IMR-90 (cell line): Measurements from ENCODE around the gene GRAMD1B. TPM values are rescaled to one million over a fixed set of nuclear protein-coding genes. Genes with fewer than 3 reads are reported as not detected.

ENCODE experiments used
- ATAC-seq: fragments of 200-7000 bp; cut with Tn5 transposase; 2 replicates; pipeline ENCODE4 v1.9.1; 2020; ENCODE audit warnings: low read depth, mild to moderate bottlenecking, moderate library complexity
- BruUV-seq: library from RNA; stranded (reverse); fragments of 400-500 nt; replicated peaks from 2 replicates; lab custom pipeline; 2021; lab: Mats Ljungman, UMichigan
- CTCF ChIA-PET: fragments of 300-600 bp; formaldehyde crosslinking; extraction: SDS; loops from one replicate; lab custom pipeline; 2021; ENCODE audit warnings: antibody characterized with exemption; lab: Yijun Ruan, JAX
- POLR2A ChIA-PET: fragments of 300-600 bp; sonication (Branson Sonifier 250); formaldehyde crosslinking; loops from one replicate; lab custom pipeline; 2022; ENCODE audit warnings: antibody characterized with exemption; ENCODE audit not compliant: unreplicated experiment; lab: Charles Lee
- DNase-seq: peaks from one replicate; pipeline ENCODE4 v3.0.0; 2013
- H2AFZ ChIP-seq: replicated peaks from 2 replicates; pipeline ENCODE3; 2013; ENCODE audit warnings: low read length, mild to moderate bottlenecking; ENCODE audit not compliant: poor library complexity
- H2AK5ac ChIP-seq: 2 replicates; pipeline ENCODE4 v1.6.1; 2013; ENCODE audit warnings: low read depth, low read length, inconsistent platforms
- H2AK9ac ChIP-seq: replicated peaks from 2 replicates; pipeline ENCODE3; 2013; ENCODE audit warnings: mild to moderate bottlenecking, low read depth, low read length, moderate library complexity; ENCODE audit not compliant: poor library complexity
- H2BK120ac ChIP-seq: 2 replicates; pipeline ENCODE4 v1.6.1; 2013; ENCODE audit warnings: low read depth, low read length, inconsistent platforms
- H2BK15ac ChIP-seq: 3 replicates; pipeline ENCODE4 v1.6.1; 2013; ENCODE audit warnings: low read depth, low read length, inconsistent platforms
- H2BK20ac ChIP-seq: 2 replicates; pipeline ENCODE4 v1.6.1; 2013; ENCODE audit warnings: low read depth, mild to moderate bottlenecking, inconsistent platforms, low read length, moderate library complexity
- H2BK5ac ChIP-seq: 2 replicates; pipeline ENCODE4 v1.6.1; 2013; ENCODE audit warnings: mild to moderate bottlenecking, low read depth, low read length, inconsistent platforms; ENCODE audit not compliant: poor library complexity, severe bottlenecking
- H3K14ac ChIP-seq: replicated peaks from 2 replicates; pipeline ENCODE4 v1.6.1; 2013; ENCODE audit warnings: low read depth, low read length, inconsistent platforms
- H3K18ac ChIP-seq: 2 replicates; pipeline ENCODE4 v1.6.1; 2013; ENCODE audit warnings: low read depth, low read length, control low read depth
- H3K23ac ChIP-seq: 2 replicates; pipeline ENCODE4 v1.6.1; 2013; ENCODE audit warnings: low read depth, low read length, inconsistent platforms
- H3K27ac ChIP-seq: 2 replicates; pipeline ENCODE4 v1.5.1; 2013; ENCODE audit warnings: mild to moderate bottlenecking, control low read depth, low read length; ENCODE audit not compliant: insufficient read depth
- H3K27me3 ChIP-seq: 2 replicates; pipeline ENCODE4 v1.6.1; 2013; ENCODE audit warnings: low read length; ENCODE audit not compliant: control insufficient read depth, insufficient read depth
- H3K36me3 ChIP-seq: 2 replicates; pipeline ENCODE4 v1.6.1; 2013; ENCODE audit warnings: low read length, mixed read lengths; ENCODE audit not compliant: control insufficient read depth, insufficient read depth
- H3K4ac ChIP-seq: 2 replicates; pipeline ENCODE4 v1.6.1; 2013; ENCODE audit warnings: low read depth, low read length, inconsistent platforms
- H3K4me1 ChIP-seq: 2 replicates; pipeline ENCODE4 v1.6.1; 2013; ENCODE audit warnings: low read length, mixed read lengths; ENCODE audit not compliant: control insufficient read depth, insufficient read depth
- H3K4me2 ChIP-seq: 2 replicates; pipeline ENCODE4 v1.6.1; 2013; ENCODE audit warnings: low read depth, mild to moderate bottlenecking, control low read depth, low read length, moderate library complexity
- H3K4me3 ChIP-seq: 2 replicates; pipeline ENCODE4 v1.5.1; 2013; ENCODE audit warnings: low read depth, mild to moderate bottlenecking, control low read depth, low read length, moderate library complexity; ENCODE audit not compliant: insufficient read depth
- H3K56ac ChIP-seq: 2 replicates; pipeline ENCODE4 v1.6.1; 2013; ENCODE audit warnings: low read length, inconsistent platforms; ENCODE audit not compliant: insufficient read depth; ENCODE audit errors: extremely low read depth
- H3K79me1 ChIP-seq, 2 experiments: 2 replicates each; pipeline ENCODE4 v1.6.1; 2013; ENCODE audit warnings: low read length in 2 of 2, inconsistent platforms in 1 of 2, low read depth in 1 of 2
- H3K9ac ChIP-seq: 2 replicates; pipeline ENCODE4 v1.6.1; 2013; ENCODE audit warnings: low read depth, low read length, control low read depth
- H3K9me1 ChIP-seq: 2 replicates; pipeline ENCODE4 v1.6.1; 2013; ENCODE audit warnings: low read length, inconsistent platforms; ENCODE audit not compliant: insufficient read depth
- H3K9me3 ChIP-seq: 2 replicates; pipeline ENCODE4 v1.6.1; 2013; ENCODE audit warnings: low read length; ENCODE audit not compliant: control insufficient read depth, insufficient read depth
- H4K20me1 ChIP-seq: 2 replicates; pipeline ENCODE4 v1.6.1; 2013; ENCODE audit warnings: low read length, inconsistent platforms; ENCODE audit not compliant: insufficient read depth
- H4K5ac ChIP-seq: 2 replicates; pipeline ENCODE4 v1.6.1; 2013; ENCODE audit warnings: mild to moderate bottlenecking, low read depth, low read length, control low read depth
- H4K8ac ChIP-seq, 2 experiments: 2 replicates each; pipeline ENCODE4 v1.6.1; 2013; ENCODE audit warnings: low read depth in 2 of 2, low read length in 2 of 2, control low read depth in 1 of 2, inconsistent platforms in 1 of 2
- H4K91ac ChIP-seq: 2 replicates; pipeline ENCODE4 v1.6.1; 2013; ENCODE audit warnings: low read depth, low read length, inconsistent platforms; ENCODE audit not compliant: insufficient read depth
- BHLHE40 ChIP-seq: fragments of 150-350 bp; IDR thresholded peaks from 2 replicates; pipeline ENCODE4 v1.6.1; 2016; ENCODE audit warnings: mild to moderate bottlenecking, low read depth, low read length
- CEBPB ChIP-seq: IDR thresholded peaks from 2 replicates; pipeline ENCODE4 v1.6.1; 2012; ENCODE audit warnings: low read depth, low read length, improper control_type of control experiment
- CHD1 ChIP-seq: IDR thresholded peaks from 2 replicates; pipeline ENCODE4 v1.6.1; 2012; ENCODE audit warnings: low read depth, low read length, improper control_type of control experiment
- ELK1 ChIP-seq: fragments of 150-350 bp; IDR thresholded peaks from 2 replicates; pipeline ENCODE4 v1.6.1; 2016; ENCODE audit warnings: low read depth, mild to moderate bottlenecking, low read length, moderate library complexity, borderline replicate concordance
- FOS ChIP-seq: fragments of 150-350 bp; IDR thresholded peaks from 2 replicates; pipeline ENCODE4 v1.6.1; 2016; ENCODE audit warnings: low read depth, low read length
- MAFK ChIP-seq: IDR thresholded peaks from 2 replicates; pipeline ENCODE4 v1.6.1; 2012; ENCODE audit warnings: low read depth, low read length, improper control_type of control experiment
- MAZ ChIP-seq: IDR thresholded peaks from 2 replicates; pipeline ENCODE4 v1.6.1; 2012; ENCODE audit warnings: low read depth, mild to moderate bottlenecking, low read length, improper control_type of control experiment, moderate library complexity, borderline replicate concordance
- MXI1 ChIP-seq: IDR thresholded peaks from 2 replicates; pipeline ENCODE4 v1.6.1; 2012; ENCODE audit warnings: low read depth, mild to moderate bottlenecking, low read length, moderate library complexity, borderline replicate concordance
- NFE2L2 ChIP-seq: fragments of 150-350 bp; IDR thresholded peaks from 2 replicates; pipeline ENCODE4 v1.6.1; 2016; ENCODE audit warnings: low read depth, mild to moderate bottlenecking, low read length
- POLR2A ChIP-seq: IDR thresholded peaks from 2 replicates; pipeline ENCODE4 v1.6.1; 2012; ENCODE audit warnings: mild to moderate bottlenecking, low read depth, low read length
- RCOR1 ChIP-seq: IDR thresholded peaks from 2 replicates; pipeline ENCODE4 v1.6.1; 2012; ENCODE audit warnings: mild to moderate bottlenecking, low read length, improper control_type of control experiment; ENCODE audit not compliant: insufficient replicate concordance
- SMC3 ChIP-seq: fragments of 150-350 bp; IDR thresholded peaks from 2 replicates; pipeline ENCODE4 v1.6.1; 2016; ENCODE audit warnings: low read depth, mild to moderate bottlenecking, antibody characterized with exemption, low read length, moderate library complexity
- USF2 ChIP-seq: fragments of 150-350 bp; IDR thresholded peaks from 2 replicates; pipeline ENCODE4 v1.6.1; 2017; ENCODE audit warnings: mild to moderate bottlenecking, antibody characterized with exemption, low read length, low read depth
- WGBS, 2 experiments: methylation state at CpG; one replicate each; pipeline versions ENCODE4 v1.1.5 to v1.1.7; 2013; ENCODE audit warnings: missing lambda C conversion rate in 2 of 2; ENCODE audit not compliant: insufficient read length in 1 of 2; ENCODE audit errors: extremely low coverage in 2 of 2; 5-methylcytosine and 5-hydroxymethylcytosine counted together
- dilution Hi-C: fragments of 300-500 bp; cut with HindIII; formaldehyde crosslinking; loops from one replicate; pipeline ENCODE4 v1.14.3; 2018; ENCODE audit warnings: low sequenced_read_pairs; ENCODE audit not compliant: unreplicated experiment
- in situ Hi-C: fragments of 300-500 bp; cut with MboI; formaldehyde crosslinking; loops from 3 replicates; pipeline ENCODE4 v1.14.3; 2019; ENCODE audit warnings: low sequenced_read_pairs, inconsistent platforms, mixed read lengths
- intact Hi-C: fragments of 100-400 bp; cut with micrococcal nuclease; formaldehyde crosslinking; loops from 2 replicates; pipeline ENCODE4 v1.10.0; 2022
- polyA plus RNA-seq, 3 experiments: library from polyadenylated mRNA; depleted of rRNA; stranded (reverse); fragments of >200 nt; gene quantifications; 2 replicates each; pipeline ENCODE4 v1.2.3, GENCODE V29; 2012; ENCODE audit warnings: low replicate concordance in 1 of 3
- total RNA-seq: library from RNA; depleted of rRNA; stranded (reverse); fragments of >200 nt; gene quantifications from 2 replicates; pipeline ENCODE4 v1.2.3, GENCODE V29; 2012

The GRAMD1B gene
- total and polyA plus RNA-seq, 2 of the 4 experiments (the other 2 are of a cell fraction): 7.1 to 7.2 TPM

- CTCF ChIA-PET: interaction anchor here (1.9 kb wide), 1 partner anchor 53 kb away, joined by 6 read pairs; no protein-coding TSS in a partner anchor
- no TSS peak for BruUV-seq
- DNase-seq: peak; percentile 34
Observed at GRCh38 chr11:123653827-123654565, 223.9 kb downstream of the GRAMD1B start.

More at GRCh38 chr11:123653827-123654565, 223.9 kb downstream of the GRAMD1B start:
- POLR2A ChIA-PET: no interaction called here
- Histone ChIP-seq H4K8ac (no peak overlapping the region), H3K9ac (no peak overlapping the region), H4K5ac (no peak overlapping the region), H3K4me2 (peak overlapping the region; percentile 99), H3K9me1 (no peaks in the 10 kb centered on the region), H4K91ac (no peak overlapping the region), H2AFZ (peak overlapping the region; percentile 94), H2BK5ac (no peak overlapping the region), H4K20me1 (no peaks in the 10 kb centered on the region), H3K27me3 (peaks cover 16% of the 10 kb centered on the region), H3K56ac (no peak overlapping the region), H3K4me3 (peak overlapping the region; percentile 75), H3K79me1 (no peaks in the 10 kb centered on the region), H3K4ac (no peak overlapping the region), H3K9me3 (no peaks in the 10 kb centered on the region), H2AK5ac (no peak overlapping the region), H3K36me3 (no peaks in the 10 kb centered on the region), H2AK9ac (peak overlapping the region; percentile 5), H2BK20ac (no peak overlapping the region), H2BK15ac (no peak overlapping the region), H3K14ac (no peak overlapping the region), H3K4me1 (no peaks in the 10 kb centered on the region), H3K18ac (no peak overlapping the region), H2BK120ac (no peak overlapping the region), H3K23ac (no peak overlapping the region), H3K27ac (no peak overlapping the region)
- dilution Hi-C loops: no loop called here
- 1% methylated on average over 18 of the region's 64 CpGs; no CpG with 5 or more reads in 1 of the 2 experiments for WGBS, 2 experiments
- ATAC-seq: peak; percentile 77
- TF ChIP-seq MAFK (no peak), RCOR1 (no peak), CHD1 (no peak), MXI1 (peak; percentile 85), FOS (no peak), ELK1 (no peak), MAZ (0 out of 2 replicates have a peak, but pooled peaks have one; percentile 38), SMC3 (no peak), POLR2A (no peak), USF2 (no peak), NFE2L2 (no peak), BHLHE40 (no peak), CEBPB (no peak)
- in situ Hi-C loops: no loop called here
- intact Hi-C loops: no loop called here
